Measurements from ENCODE around the gene DCDC2B. TPM values are rescaled to one million over a fixed set of nuclear protein-coding genes. Genes with fewer than 3 reads are reported as not detected.

DCDC2B gene
- total RNA-seq, 1 experiment from 2014 or later: not detected

- no peak overlapping the region for H3K4me3 Mint-ChIP-seq (ENCODE audit: low read depth, unreplicated experiment)
- H3K27me3 Mint-ChIP-seq (ENCODE audit: unreplicated experiment): no peaks in the 10 kb centered on the region
- BruUV-seq (replicated peaks): no TSS peak
- CTCF ChIA-PET: no interaction called here
- no peaks in the 10 kb centered on the region for H3K9me3 Mint-ChIP-seq (ENCODE audit: low read depth, unreplicated experiment)
- intact Hi-C loops (cut with micrococcal nuclease; ENCODE audit: unreplicated experiment): no loop called here
- H3K36me3 Mint-ChIP-seq (ENCODE audit: insufficient read depth, unreplicated experiment): peaks cover 65% of the 10 kb centered on the region
- TF ChIP-seq CTCF (IDR thresholded peaks at IDR 0.05; ENCODE audit: unreplicated experiment): no peak
- H3K27ac Mint-ChIP-seq (ENCODE audit: unreplicated experiment): no peak overlapping the region
- DNase-seq: no peak
- peaks cover 38% of the 10 kb centered on the region for H3K4me1 Mint-ChIP-seq (ENCODE audit: low read depth, unreplicated experiment)
Measured at GRCh38 chr1:32184650-32185049, 24.2 kb upstream of the DCDC2B start.

- DNase-seq: no peak
- intact Hi-C loops (cut with micrococcal nuclease; ENCODE audit: unreplicated experiment): no loop called here
- CTCF ChIA-PET: no interaction called here
- no peaks in the 10 kb centered on the region for H3K27me3 Mint-ChIP-seq (ENCODE audit: unreplicated experiment)
- H3K4me1 Mint-ChIP-seq (ENCODE audit: low read depth, unreplicated experiment): peaks cover 27% of the 10 kb centered on the region
- peak overlapping the region; percentile 32 for H3K27ac Mint-ChIP-seq (ENCODE audit: unreplicated experiment)
- no peak overlapping the region for H3K4me3 Mint-ChIP-seq (ENCODE audit: low read depth, unreplicated experiment)
- no TSS peak for BruUV-seq (replicated peaks)
- peaks cover 62% of the 10 kb centered on the region for H3K36me3 Mint-ChIP-seq (ENCODE audit: insufficient read depth, unreplicated experiment)
- TF ChIP-seq CTCF (IDR thresholded peaks at IDR 0.05; ENCODE audit: unreplicated experiment): no peak
- no peaks in the 10 kb centered on the region for H3K9me3 Mint-ChIP-seq (ENCODE audit: low read depth, unreplicated experiment)
Measured at GRCh38 chr1:32186077-32186476, 22.8 kb upstream of the DCDC2B start.

GRCh38 chr1:32186491-32186890 lies 22.4 kb upstream of the DCDC2B start:
- Mint-ChIP-seq H3K4me1 (ENCODE audit: low read depth, unreplicated experiment) (peaks cover 23% of the 10 kb centered on the region), H3K27me3 (ENCODE audit: unreplicated experiment) (no peaks in the 10 kb centered on the region), H3K4me3 (ENCODE audit: low read depth, unreplicated experiment) (no peak overlapping the region), H3K27ac (ENCODE audit: unreplicated experiment) (peak overlapping the region; percentile 32), H3K9me3 (ENCODE audit: low read depth, unreplicated experiment) (no peaks in the 10 kb centered on the region), H3K36me3 (ENCODE audit: insufficient read depth, unreplicated experiment) (peaks cover 62% of the 10 kb centered on the region)
- intact Hi-C loops (cut with micrococcal nuclease; ENCODE audit: unreplicated experiment): no loop called here
- no TSS peak for BruUV-seq (replicated peaks)
- no peak for DNase-seq
- CTCF ChIA-PET: interaction anchor here (0.5 kb wide), 1 partner anchor 14 kb away, joined by 4 read pairs; no protein-coding TSS in a partner anchor
- TF ChIP-seq CTCF (IDR thresholded peaks at IDR 0.05; ENCODE audit: unreplicated experiment): no peak

GRCh38 chr1:32187850-32188249 lies 21.0 kb upstream of the DCDC2B start:
- H3K4me3 Mint-ChIP-seq (ENCODE audit: low read depth, unreplicated experiment): no peak overlapping the region
- peaks cover 20% of the 10 kb centered on the region for H3K4me1 Mint-ChIP-seq (ENCODE audit: low read depth, unreplicated experiment)
- H3K36me3 Mint-ChIP-seq (ENCODE audit: insufficient read depth, unreplicated experiment): peaks cover 61% of the 10 kb centered on the region
- BruUV-seq (replicated peaks): no TSS peak
- no peak for DNase-seq
- TF ChIP-seq CTCF (IDR thresholded peaks at IDR 0.05; ENCODE audit: unreplicated experiment): no peak
- no peak overlapping the region for H3K27ac Mint-ChIP-seq (ENCODE audit: unreplicated experiment)
- no peaks in the 10 kb centered on the region for H3K27me3 Mint-ChIP-seq (ENCODE audit: unreplicated experiment)
- CTCF ChIA-PET: no interaction called here
- intact Hi-C loops (cut with micrococcal nuclease; ENCODE audit: unreplicated experiment): no loop called here
- H3K9me3 Mint-ChIP-seq (ENCODE audit: low read depth, unreplicated experiment): no peaks in the 10 kb centered on the region

Measured in Calu3 (cell line).